PC-3 (cell line): ENCODE results near the gene TMEM229B. TPM values are rescaled to one million over a fixed set of nuclear protein-coding genes. Genes with fewer than 3 reads are reported as not detected.

ENCODE experiments used
- ATAC-seq: fragments of 200-7000 bp; cut with Tn5 transposase; 2 replicates; pipeline ENCODE4 v1.9.1; 2020; ENCODE audit warnings: mild to moderate bottlenecking, moderate library complexity
- BruUV-seq: library from RNA; stranded (reverse); fragments of 400-500 nt; replicated peaks from 2 replicates; lab custom pipeline; 2021; lab: Mats Ljungman, UMichigan
- CTCF ChIA-PET: fragments of 300-600 bp; sonication (Branson Sonifier 250); formaldehyde crosslinking; loops from one replicate; lab custom pipeline; 2022; ENCODE audit warnings: antibody characterized with exemption; lab: Charles Lee
- POLR2A ChIA-PET: fragments of 300-600 bp; sonication (Branson Sonifier 250); formaldehyde crosslinking; loops from one replicate; lab custom pipeline; 2022; ENCODE audit warnings: antibody characterized with exemption; ENCODE audit not compliant: unreplicated experiment; lab: Charles Lee
- DNase-seq: peaks from one replicate; pipeline ENCODE4 v3.0.0-alpha.2; 2015
- H2AFZ ChIP-seq: fragments of 300-600 bp; sonication (generic); 2 replicates; pipeline ENCODE4 v1.6.0; 2016; ENCODE audit warnings: antibody characterized with exemption, low read length
- H3F3A ChIP-seq: fragments of 300-600 bp; sonication (generic); one replicate; pipeline ENCODE4 v1.6.0; 2017; ENCODE audit warnings: antibody characterized with exemption, low read length, control low read depth, mild to moderate bottlenecking; ENCODE audit not compliant: unreplicated experiment
- H3K27ac ChIP-seq: fragments of 300-600 bp; sonication (generic); 2 replicates; pipeline ENCODE4 v1.5.1; 2016; ENCODE audit warnings: mild to moderate bottlenecking, low read length
- H3K27me3 ChIP-seq: fragments of 300-600 bp; sonication (generic); 2 replicates; pipeline ENCODE4 v1.6.1; 2016; ENCODE audit warnings: low read length, mixed read lengths
- H3K36me3 ChIP-seq: fragments of 300-600 bp; sonication (generic); 2 replicates; pipeline ENCODE4 v1.6.1; 2016; ENCODE audit warnings: low read depth, mixed run types, low read length, mixed read lengths
- H3K4me1 ChIP-seq: fragments of 300-600 bp; sonication (generic); 2 replicates; pipeline ENCODE4 v1.5.1; 2016; ENCODE audit warnings: low read length; ENCODE audit not compliant: insufficient read depth
- H3K4me2 ChIP-seq: fragments of 300-600 bp; sonication (generic); 2 replicates; pipeline ENCODE4 v1.6.0; 2016; ENCODE audit warnings: low read length
- H3K4me3 ChIP-seq: fragments of 300-600 bp; sonication (generic); 2 replicates; pipeline ENCODE4 v1.5.1; 2016; ENCODE audit warnings: mild to moderate bottlenecking, low read length, mixed read lengths
- H3K79me2 ChIP-seq: fragments of 300-600 bp; sonication (generic); 2 replicates; pipeline ENCODE4 v1.6.1; 2017; ENCODE audit warnings: low read length, mixed read lengths
- H3K9ac ChIP-seq: fragments of 300-600 bp; sonication (generic); 2 replicates; pipeline ENCODE4 v1.6.0; 2016; ENCODE audit warnings: mild to moderate bottlenecking, low read length
- H3K9me2 ChIP-seq: fragments of 300-600 bp; sonication (generic); replicated peaks from 2 replicates; pipeline ENCODE4 v1.6.1; 2016; ENCODE audit warnings: mixed run types, low read length, mixed read lengths
- H3K9me3 ChIP-seq: fragments of 300-600 bp; sonication (generic); 2 replicates; pipeline ENCODE4 v1.6.1; 2016; ENCODE audit warnings: low read length, mixed read lengths
- H4K20me1 ChIP-seq: fragments of 300-600 bp; sonication (generic); 2 replicates; pipeline ENCODE4 v1.6.1; 2016; ENCODE audit warnings: low read length, mixed read lengths
- EZH2 ChIP-seq: fragments of 300-600 bp; sonication (generic); IDR thresholded peaks from one replicate; pipeline ENCODE4 v1.6.1; 2017; ENCODE audit warnings: antibody characterized with exemption, mild to moderate bottlenecking, low read length; ENCODE audit not compliant: unreplicated experiment
- EZH2phosphoT487 ChIP-seq: fragments of 300-600 bp; sonication (generic); IDR thresholded peaks from 2 replicates; pipeline ENCODE4 v1.6.1; 2018; ENCODE audit warnings: mild to moderate bottlenecking, antibody characterized with exemption, low read length, borderline replicate concordance
- intact Hi-C: fragments of 100-400 bp; cut with micrococcal nuclease; formaldehyde crosslinking; loops from 2 replicates; pipeline ENCODE4 v1.9.0; 2023
- total RNA-seq: library from RNA; depleted of rRNA; stranded (reverse); fragments of >200 nt; gene quantifications from 2 replicates; pipeline ENCODE4 v1.2.3, GENCODE V29; 2014
- TF ChIP-seq, protein P1 (sequence below): fragments of 300-600 bp; sonication (generic); conservative IDR thresholded peaks from 2 replicates; pipeline ENCODE4 v1.5.1; 2017; ENCODE audit warnings: antibody characterized with exemption, low read depth, mild to moderate bottlenecking, low read length

The TMEM229B gene
- total RNA-seq, 1 experiment from 2014 or later = not detected

DNA sequence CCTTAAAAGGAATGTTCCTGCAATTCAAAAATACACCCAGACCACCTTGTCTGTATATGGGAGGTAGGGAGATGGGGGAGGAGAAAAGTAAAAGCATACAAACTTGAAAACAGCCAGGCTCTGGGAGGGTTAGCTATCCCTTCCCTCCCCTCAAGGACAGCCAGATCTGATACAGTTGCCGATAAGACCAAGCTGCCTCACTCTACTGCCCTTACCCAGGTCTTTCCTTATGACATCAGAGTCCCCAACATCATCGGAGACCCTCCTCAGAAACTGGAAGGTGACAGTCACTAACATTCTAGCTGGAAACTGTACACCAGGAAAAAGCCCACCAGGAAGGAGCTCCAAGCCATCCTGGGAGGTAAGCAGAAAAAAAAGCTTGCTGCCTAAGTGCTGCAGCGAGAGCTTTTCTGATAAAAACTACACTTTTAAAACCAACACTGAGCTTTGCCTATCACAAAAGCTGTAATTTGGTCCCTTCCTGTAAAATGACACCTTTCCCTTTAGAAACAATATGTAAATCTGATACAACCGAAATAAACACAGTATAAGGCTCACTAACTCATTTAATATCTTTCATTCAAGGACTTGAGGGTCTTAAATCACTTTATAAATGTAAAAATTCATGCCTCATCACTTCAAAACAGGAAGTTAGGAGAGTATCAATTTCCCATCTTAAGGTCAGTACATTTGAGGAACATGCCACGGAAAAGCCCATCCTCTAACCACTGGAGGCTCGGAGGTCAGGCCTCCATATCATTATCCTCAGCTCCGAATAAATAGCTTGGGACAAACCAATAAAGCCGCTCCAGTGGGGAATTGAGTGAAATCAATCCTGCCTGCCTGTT is 24.2 kb upstream of the TMEM229B start:
- H3K27me3 ChIP-seq = peaks cover 5% of the 10 kb centered on the region; the same call in 1 of the 2 replicates
- H3K4me2 ChIP-seq = no peak overlapping the region
- H3F3A ChIP-seq = no peaks in the 10 kb centered on the region
- ChIA-PET CTCF (interaction anchor here (2.9 kb wide), 1 partner anchor 14 kb away, joined by 16 read pairs; no protein-coding TSS in a partner anchor), POLR2A (no interaction called here)
- TF ChIP-seq EZH2 (no peak), EZH2phosphoT487 (no peak)
- TF ChIP-seq, protein P1, sequence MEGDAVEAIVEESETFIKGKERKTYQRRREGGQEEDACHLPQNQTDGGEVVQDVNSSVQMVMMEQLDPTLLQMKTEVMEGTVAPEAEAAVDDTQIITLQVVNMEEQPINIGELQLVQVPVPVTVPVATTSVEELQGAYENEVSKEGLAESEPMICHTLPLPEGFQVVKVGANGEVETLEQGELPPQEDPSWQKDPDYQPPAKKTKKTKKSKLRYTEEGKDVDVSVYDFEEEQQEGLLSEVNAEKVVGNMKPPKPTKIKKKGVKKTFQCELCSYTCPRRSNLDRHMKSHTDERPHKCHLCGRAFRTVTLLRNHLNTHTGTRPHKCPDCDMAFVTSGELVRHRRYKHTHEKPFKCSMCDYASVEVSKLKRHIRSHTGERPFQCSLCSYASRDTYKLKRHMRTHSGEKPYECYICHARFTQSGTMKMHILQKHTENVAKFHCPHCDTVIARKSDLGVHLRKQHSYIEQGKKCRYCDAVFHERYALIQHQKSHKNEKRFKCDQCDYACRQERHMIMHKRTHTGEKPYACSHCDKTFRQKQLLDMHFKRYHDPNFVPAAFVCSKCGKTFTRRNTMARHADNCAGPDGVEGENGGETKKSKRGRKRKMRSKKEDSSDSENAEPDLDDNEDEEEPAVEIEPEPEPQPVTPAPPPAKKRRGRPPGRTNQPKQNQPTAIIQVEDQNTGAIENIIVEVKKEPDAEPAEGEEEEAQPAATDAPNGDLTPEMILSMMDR = no peak
- BruUV-seq = no TSS peak
- no peak overlapping the region for H3K27ac ChIP-seq
- no peaks in the 10 kb centered on the region for H3K36me3 ChIP-seq
- no peak overlapping the region for H3K9ac ChIP-seq
- no peaks in the 10 kb centered on the region for H3K9me2 ChIP-seq
- no peak overlapping the region for H3K4me3 ChIP-seq
- intact Hi-C loops = loop anchor here (5.0 kb wide), 1 partner anchor 85 kb away; no protein-coding TSS in a partner anchor
- no peaks in the 10 kb centered on the region for H3K9me3 ChIP-seq
- peaks cover 8% of the 10 kb centered on the region; the same call in 1 of the 2 replicates for H3K4me1 ChIP-seq
- ATAC-seq (no peak), DNase-seq (no peak)
- no peak overlapping the region for H2AFZ ChIP-seq
- no peaks in the 10 kb centered on the region for H3K79me2 ChIP-seq
- no peaks in the 10 kb centered on the region for H4K20me1 ChIP-seq

DNA sequence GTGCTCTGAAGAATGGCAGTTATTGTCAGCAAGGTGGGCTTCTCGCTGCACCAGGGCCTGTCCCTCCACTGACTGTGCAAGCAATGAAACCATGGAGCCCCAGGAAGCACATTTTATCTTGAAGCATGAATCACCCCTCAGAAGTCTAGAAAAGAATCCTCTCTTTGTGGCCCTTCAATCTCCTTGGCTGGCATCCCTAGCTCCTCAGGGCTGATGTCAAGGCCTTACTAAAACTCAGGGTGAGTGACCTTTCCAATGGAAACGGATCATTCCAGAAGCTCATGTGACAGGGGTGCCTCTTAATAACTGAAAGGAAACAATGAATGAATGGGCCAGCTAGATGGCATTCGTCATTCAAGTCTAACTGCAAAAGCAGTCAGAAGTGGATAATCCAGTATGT is 22.3 kb upstream of the TMEM229B start:
- intact Hi-C loops = loop anchor here (5.0 kb wide), 1 partner anchor 84 kb away; no protein-coding TSS in a partner anchor
- Histone ChIP-seq H3K36me3 (no peaks in the 10 kb centered on the region), H3K27me3 (peaks cover 5% of the 10 kb centered on the region; the same call in 1 of the 2 replicates), H3K9ac (no peak overlapping the region), H3K79me2 (no peaks in the 10 kb centered on the region), H3F3A (no peaks in the 10 kb centered on the region), H3K9me2 (no peaks in the 10 kb centered on the region), H3K9me3 (no peaks in the 10 kb centered on the region), H4K20me1 (no peaks in the 10 kb centered on the region), H3K27ac (no peak overlapping the region), H3K4me3 (no peak overlapping the region), H2AFZ (no peak overlapping the region), H3K4me1 (peaks cover 8% of the 10 kb centered on the region; the same call in 1 of the 2 replicates), H3K4me2 (no peak overlapping the region)
- ChIA-PET POLR2A (no interaction called here), CTCF (no interaction called here)
- no peak for ATAC-seq
- no peak for TF ChIP-seq EZH2
- TF ChIP-seq, protein P1 = no peak
- no peak for TF ChIP-seq EZH2phosphoT487
- BruUV-seq = no TSS peak
- DNase-seq = no peak
